GM06990 (cell line): ENCODE results near the gene TMEM89.

ENCODE experiments used
- DNase-seq: peaks from one replicate; pipeline ENCODE4 v3.0.0-alpha.2; 2011; ENCODE audit not compliant: insufficient read length; ENCODE audit errors: extremely low read depth
- H3K27me3 ChIP-seq: replicated peaks from 2 replicates; pipeline ENCODE4 v1.6.0; 2011; ENCODE audit warnings: low read length; ENCODE audit not compliant: control insufficient read depth, insufficient read depth
- H3K36me3 ChIP-seq: 2 replicates; pipeline ENCODE4 v1.5.1; 2011; ENCODE audit warnings: low read length; ENCODE audit not compliant: control insufficient read depth, insufficient read depth
- H3K4me3 ChIP-seq: replicated peaks from 2 replicates; pipeline ENCODE4 v1.5.1; 2011; ENCODE audit warnings: low read depth, mild to moderate bottlenecking, control low read depth, low read length
- TF ChIP-seq, protein P1 (sequence below): IDR thresholded peaks from 2 replicates; pipeline ENCODE4 v1.5.1; 2011; ENCODE audit warnings: low read length, control low read depth, mild to moderate bottlenecking, inconsistent platforms; ENCODE audit not compliant: insufficient read depth, poor library complexity, severe bottlenecking

Gene TMEM89

GRCh38 chr3:48648188-48648850 lies 26.8 kb upstream of the TMEM89 start:
- H3K36me3 ChIP-seq: no peaks in the 10 kb centered on the region
- DNase-seq: no peak
- H3K4me3 ChIP-seq: no peak overlapping the region
- TF ChIP-seq, protein P1, sequence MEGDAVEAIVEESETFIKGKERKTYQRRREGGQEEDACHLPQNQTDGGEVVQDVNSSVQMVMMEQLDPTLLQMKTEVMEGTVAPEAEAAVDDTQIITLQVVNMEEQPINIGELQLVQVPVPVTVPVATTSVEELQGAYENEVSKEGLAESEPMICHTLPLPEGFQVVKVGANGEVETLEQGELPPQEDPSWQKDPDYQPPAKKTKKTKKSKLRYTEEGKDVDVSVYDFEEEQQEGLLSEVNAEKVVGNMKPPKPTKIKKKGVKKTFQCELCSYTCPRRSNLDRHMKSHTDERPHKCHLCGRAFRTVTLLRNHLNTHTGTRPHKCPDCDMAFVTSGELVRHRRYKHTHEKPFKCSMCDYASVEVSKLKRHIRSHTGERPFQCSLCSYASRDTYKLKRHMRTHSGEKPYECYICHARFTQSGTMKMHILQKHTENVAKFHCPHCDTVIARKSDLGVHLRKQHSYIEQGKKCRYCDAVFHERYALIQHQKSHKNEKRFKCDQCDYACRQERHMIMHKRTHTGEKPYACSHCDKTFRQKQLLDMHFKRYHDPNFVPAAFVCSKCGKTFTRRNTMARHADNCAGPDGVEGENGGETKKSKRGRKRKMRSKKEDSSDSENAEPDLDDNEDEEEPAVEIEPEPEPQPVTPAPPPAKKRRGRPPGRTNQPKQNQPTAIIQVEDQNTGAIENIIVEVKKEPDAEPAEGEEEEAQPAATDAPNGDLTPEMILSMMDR: no peak
- H3K27me3 ChIP-seq: no peaks in the 10 kb centered on the region

DNA sequence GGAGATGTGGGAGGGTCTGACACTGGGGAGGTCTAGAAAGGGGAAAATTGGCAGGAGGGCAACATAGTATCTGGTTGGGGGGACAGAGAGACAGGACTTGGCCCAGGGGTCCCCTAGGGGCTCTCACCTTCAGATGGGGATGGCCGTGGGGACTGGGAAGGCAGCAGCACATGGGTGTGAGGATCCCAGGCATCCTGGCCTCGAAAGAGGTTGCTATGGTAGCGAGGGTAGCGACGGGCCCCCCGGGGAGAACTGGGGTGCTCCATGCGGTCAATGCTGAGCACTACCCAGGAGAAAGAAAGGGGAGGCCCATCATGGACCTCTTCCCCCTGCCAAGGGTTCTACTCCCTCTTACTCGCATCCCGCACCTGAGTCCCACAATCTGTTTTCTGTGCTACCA lies 26.1 kb upstream of the TMEM89 start:
- no peaks in the 10 kb centered on the region for H3K27me3 ChIP-seq
- H3K36me3 ChIP-seq: no peaks in the 10 kb centered on the region
- no peak for DNase-seq
- TF ChIP-seq, protein P1: no peak
- no peak overlapping the region for H3K4me3 ChIP-seq

DNA sequence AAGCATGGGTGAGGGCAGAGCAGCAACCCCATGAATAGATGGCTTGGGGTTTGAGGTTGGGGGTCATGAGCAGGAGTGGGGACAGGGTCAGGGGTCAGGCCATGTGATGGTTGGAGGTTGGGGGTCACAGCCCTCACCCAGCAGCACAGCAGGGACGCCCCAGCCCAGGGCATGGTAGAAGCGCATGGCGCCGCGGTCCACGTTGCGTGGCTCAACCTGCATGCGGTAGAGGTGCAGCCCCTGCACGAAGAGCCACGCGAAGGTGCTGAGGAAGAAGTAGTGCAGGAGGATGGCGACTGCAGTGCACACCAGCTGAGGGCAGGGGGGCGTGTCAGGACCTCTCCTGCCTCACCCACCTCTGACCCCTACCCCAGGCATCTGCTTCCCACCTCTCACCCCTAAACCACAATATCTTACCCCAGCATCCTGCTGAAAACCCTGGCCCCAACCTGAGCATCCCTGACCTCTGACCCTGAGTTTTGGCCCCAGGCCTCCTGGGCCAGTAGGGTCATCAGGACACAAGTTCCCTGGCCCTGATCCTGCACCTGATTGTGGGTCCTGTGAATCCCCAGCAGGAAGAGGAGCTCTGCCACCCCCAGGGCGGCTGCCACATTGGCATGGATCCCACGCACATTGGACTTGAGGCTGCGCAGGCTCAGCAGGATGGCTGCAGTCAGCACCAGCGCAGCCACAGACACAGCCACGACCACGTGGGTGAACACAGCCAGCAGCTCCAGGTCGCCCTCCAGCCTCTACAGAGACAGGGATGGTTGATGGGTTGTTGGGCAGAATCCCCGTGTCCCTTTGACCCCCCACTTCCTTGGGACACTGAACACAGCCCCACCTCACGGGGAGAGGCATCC lies 23.6 kb upstream of the TMEM89 start:
- Histone ChIP-seq H3K27me3 (no peaks in the 10 kb centered on the region), H3K4me3 (no peak overlapping the region), H3K36me3 (no peaks in the 10 kb centered on the region)
- DNase-seq: no peak
- TF ChIP-seq, protein P1: no peak

- TF ChIP-seq, protein P1: no peak
- Histone ChIP-seq H3K27me3 (no peaks in the 10 kb centered on the region), H3K4me3 (no peak overlapping the region), H3K36me3 (no peaks in the 10 kb centered on the region)
- no peak for DNase-seq
Measured at GRCh38 chr3:48642605-48643004, 21.0 kb upstream of the TMEM89 start.

- Histone ChIP-seq H3K4me3 (no peak overlapping the region), H3K27me3 (no peaks in the 10 kb centered on the region), H3K36me3 (no peaks in the 10 kb centered on the region)
- DNase-seq: no peak
- TF ChIP-seq, protein P1: no peak
Measured at GRCh38 chr3:48641396-48641795, 19.8 kb upstream of the TMEM89 start.
